GM21515 (cell line): ENCODE results near the gene CHD9NB.
"Not testable (repeated sequence)": the region's sequence is repeated elsewhere in the genome, so short reads cannot be mapped to it uniquely, and the experiment has no call there.

ENCODE experiments used
- ATAC-seq: cut with Tn5 transposase; IDR thresholded peaks from one replicate; pipeline ENCODE4 v1.9.1; 2021; ENCODE audit not compliant: unreplicated experiment

Gene CHD9NB

DNA sequence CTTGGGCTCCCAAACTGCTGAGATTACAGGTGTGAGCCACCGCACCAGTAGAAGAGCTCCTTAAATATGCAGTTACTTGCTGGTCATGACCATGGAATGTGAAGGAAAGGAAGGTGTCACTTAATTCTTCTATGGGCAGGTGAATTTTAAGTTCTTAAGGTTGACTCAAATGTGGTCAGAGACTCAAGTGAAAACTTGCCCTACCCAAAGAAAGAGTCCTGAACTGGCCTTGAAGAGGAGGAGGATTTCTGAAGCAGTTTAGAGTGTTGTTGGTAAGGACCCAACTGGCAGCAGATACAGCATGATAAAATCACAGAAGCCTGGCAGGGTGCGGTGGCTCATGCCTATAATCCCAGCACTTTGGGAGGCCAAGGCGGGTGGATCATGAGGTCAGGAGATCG lies 31.4 kb upstream of the CHD9NB start:
- no peak for ATAC-seq

DNA sequence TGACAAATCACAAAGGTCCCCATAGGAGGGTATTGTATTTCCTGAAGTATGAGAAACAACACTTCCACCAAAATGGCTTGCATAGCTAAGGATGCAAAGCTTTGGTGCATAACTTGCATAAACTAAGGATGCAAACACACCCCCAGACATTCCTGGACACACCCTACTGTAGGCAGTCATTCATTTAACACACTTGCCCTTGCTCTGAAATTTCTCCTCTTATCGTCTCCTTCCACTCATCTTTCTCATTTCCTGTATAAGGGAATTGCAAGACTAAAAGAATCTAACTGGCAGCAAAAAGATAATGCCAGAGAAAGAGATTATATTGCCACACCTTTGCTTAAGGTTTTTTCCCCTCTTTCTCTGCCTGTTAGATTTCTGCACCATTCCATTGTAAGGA lies 30.4 kb upstream of the CHD9NB start:
- no peak for ATAC-seq

DNA sequence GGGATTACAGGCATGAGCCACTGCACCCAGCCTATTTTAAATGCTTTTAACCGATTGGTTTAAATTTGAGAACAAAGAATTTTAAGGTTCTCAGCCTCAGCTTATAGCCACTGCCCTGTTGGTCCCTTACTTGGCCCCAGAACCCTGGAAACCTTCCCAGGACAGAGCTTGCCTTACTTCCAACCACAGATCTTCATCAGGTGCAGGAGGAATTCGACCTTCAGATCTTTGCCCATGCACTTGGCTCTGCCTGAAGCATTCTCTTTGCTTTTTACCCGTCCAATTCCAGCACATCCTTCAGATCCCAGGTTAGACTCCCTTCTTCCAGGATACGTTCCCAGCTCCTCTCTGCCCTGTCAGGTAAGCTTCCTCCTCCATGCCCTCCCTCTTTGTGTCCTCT lies 29.8 kb upstream of the CHD9NB start:
- ATAC-seq, result no peak

- no peak for ATAC-seq
Measured at GRCh38 chr16:53081686-53082407, 29.1 kb upstream of the CHD9NB start.

GRCh38 chr16:53081032-53081424 lies 28.3 kb upstream of the CHD9NB start:
- ATAC-seq, result no peak

- ATAC-seq, result no peak
Measured at GRCh38 chr16:53080345-53081031, 27.8 kb upstream of the CHD9NB start.

- ATAC-seq, result no peak
Measured at GRCh38 chr16:53078765-53079485, 26.2 kb upstream of the CHD9NB start.

DNA sequence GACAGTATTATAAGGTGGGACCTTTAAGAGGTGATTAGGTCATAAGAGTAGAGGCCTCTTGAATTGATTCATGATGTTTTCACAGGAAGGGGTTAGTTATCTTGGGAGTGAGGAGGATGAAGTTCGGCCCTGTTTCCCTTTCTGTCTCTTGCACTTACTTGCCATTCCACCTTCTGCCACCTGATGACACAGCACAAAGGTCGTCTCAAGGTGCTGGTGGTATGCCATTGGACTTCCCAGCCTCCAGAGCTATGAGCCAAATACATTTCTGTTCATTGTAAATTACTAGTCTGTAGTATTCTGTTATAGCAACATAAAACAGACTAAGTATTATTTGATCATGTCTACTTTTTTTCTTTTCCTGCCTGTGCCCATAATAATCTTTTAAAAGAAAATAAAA lies 25.6 kb upstream of the CHD9NB start:
- no peak for ATAC-seq

- not testable (repeated sequence) for ATAC-seq
Measured at GRCh38 chr16:53075461-53075860, 22.8 kb upstream of the CHD9NB start.

DNA sequence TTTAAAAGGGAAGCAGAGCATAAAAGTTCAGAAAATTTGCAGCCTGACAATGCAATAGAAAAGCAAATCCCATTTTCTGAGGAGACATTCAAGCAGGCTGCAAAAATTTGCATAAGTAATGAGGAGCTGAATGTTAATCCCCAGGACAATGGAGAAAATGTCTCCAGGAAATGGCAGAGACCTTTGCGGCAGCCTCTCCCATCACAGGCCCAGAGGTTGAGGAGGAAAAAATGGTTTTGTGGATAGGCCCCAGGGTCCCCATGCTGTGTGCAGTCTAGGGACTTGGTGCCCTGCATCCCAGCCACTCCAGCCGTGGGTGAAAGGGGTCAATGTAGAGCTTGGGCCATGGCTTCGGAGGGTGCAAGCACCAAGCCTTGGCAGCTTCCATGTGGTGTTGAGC lies 21.6 kb upstream of the CHD9NB start:
- ATAC-seq, result not testable (repeated sequence)

GRCh38 chr16:53073022-53073421 lies 20.3 kb upstream of the CHD9NB start:
- ATAC-seq, result no peak

DNA sequence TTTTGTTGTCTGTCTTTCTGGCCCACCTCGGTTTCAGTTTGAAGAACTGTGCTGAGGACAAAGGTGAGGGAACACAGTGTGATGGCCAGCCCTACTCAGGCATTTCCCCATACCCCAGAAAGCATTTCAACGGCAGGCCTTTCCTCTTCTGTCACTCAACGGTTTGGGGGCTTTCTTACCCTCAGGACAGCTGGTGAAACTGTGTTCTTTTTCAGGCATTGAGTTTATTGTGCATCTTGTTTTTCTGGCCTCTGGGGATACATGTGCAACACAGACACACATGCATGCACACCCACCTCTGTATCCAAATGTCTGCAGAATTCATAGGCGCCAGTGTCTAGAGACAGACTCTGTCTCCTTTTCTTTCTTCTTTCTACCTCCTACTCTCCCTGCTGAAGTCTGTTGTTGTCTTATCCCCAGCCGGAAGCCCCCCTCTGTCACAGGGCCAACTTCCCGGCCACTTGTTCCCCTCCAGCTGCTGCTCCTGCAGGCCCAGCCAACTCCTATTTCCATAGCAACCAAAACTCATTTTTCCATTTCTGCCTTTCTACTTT lies 19.1 kb upstream of the CHD9NB start:
- no peak for ATAC-seq

GRCh38 chr16:53069772-53070171 lies 17.1 kb upstream of the CHD9NB start:
- no peak for ATAC-seq

- peak; percentile 56 for ATAC-seq
Measured at GRCh38 chr16:53068423-53068833, 15.7 kb upstream of the CHD9NB start.

DNA sequence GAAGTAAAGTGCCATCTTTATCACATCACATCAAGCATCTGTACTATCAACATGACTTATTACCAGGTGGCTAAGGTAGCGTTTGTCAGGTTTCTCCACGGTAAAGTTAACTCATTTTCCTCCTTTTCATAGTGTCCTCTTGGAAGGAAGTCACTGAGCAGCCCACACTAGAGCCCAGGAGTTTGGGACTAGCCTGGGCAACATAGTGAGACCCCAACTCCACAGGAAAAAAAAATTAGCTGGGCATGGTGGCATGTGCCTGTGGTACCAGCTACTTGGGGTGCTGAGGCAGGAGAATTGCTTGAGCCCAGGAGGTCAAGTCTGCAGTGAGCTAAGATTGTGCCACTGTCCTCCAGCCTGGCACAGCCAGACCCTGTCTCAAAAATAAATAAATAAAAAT lies 15.0 kb upstream of the CHD9NB start:
- no peak for ATAC-seq

DNA sequence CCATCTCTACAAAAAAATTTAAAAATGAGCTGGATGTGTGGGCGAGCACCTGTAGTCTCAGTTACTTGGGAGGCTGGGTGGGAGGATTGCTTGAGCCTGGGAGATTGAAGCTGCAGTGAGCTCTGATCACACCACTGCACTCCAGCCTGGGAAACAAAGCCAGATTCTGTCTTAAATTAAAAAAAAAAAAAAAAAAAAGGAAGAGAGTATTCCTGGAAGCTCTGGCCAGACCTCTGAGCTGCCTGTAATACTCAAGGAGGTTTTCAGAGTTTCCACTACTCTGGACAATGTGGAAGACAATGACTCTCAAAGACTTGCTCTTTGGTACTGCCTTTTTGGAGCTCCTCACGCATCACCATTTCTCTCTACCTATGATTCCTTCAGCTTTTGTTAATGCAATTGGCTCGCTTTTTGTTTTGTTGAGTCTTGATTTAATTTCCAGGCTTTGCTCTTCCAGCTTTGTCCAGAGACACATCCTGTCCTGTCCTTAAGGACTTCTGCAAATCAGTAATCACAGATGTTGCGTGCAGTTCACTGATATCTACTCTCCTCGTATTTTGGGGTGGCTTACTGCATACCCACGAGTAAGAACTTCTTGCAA lies 12.9 kb upstream of the CHD9NB start:
- ATAC-seq, result no peak

GRCh38 chr16:53064081-53064578 lies 11.4 kb upstream of the CHD9NB start:
- ATAC-seq, result no peak

- ATAC-seq, result peak; percentile 88
Measured at GRCh38 chr16:53061701-53062159, 9.0 kb upstream of the CHD9NB start.

- ATAC-seq, result peak; percentile 19
Measured at GRCh38 chr16:53061256-53061655, 8.6 kb upstream of the CHD9NB start.

GRCh38 chr16:53059672-53060071 lies 7.0 kb upstream of the CHD9NB start:
- no peak for ATAC-seq

DNA sequence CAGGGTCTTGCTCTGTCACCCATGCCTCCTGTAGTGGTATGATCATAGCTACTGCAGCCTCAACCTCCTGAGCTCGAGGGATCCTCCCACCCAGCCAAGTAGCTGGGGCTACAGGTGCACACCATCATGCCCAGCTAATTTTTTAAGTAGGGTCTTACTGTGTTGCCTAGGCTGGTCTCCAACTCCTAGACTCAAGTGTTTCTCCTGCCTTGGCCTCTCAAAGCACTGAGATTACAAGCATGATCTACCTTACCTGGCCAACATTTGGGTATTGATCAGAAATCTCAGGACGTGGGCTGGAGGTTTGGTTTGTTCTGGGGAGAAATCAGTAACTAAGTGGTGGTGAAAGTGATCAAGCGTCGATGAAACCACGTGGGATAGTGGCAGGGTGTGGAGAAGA lies 6.2 kb upstream of the CHD9NB start:
- ATAC-seq, result no peak
